Esophagus squamous epithelium (tissue), 5 donors: ENCODE measurements around the gene SF1. TPM values are rescaled to one million over a fixed set of nuclear protein-coding genes. Genes with fewer than 3 reads are reported as not detected.

Experiments
- DNase-seq: peaks from one replicate; lab custom pipeline; 2025; lab: John Stamatoyannopoulos, UW
- H3K27ac ChIP-seq, 4 donors: fragments of 200-600 bp; sonication (generic); one replicate each; pipeline ENCODE4 v1.5.1; 2016 to 2019; ENCODE audit warnings: mild to moderate bottlenecking in 1 of 4
- H3K27me3 ChIP-seq, 4 donors: fragments of 200-600 bp; sonication (generic); 1 replicate in 3 of 4; 2 replicates in 1 of 4; pipeline versions ENCODE4 v1.5.1 to v1.6.0; 2017 to 2021; ENCODE audit warnings: antibody characterized with exemption in 1 of 4
- H3K36me3 ChIP-seq, 3 donors: fragments of 200-600 bp; sonication (generic); one replicate each; pipeline ENCODE4 v1.5.1; 2016 to 2019
- H3K4me1 ChIP-seq, 3 donors: fragments of 200-600 bp; sonication (generic); one replicate each; pipeline ENCODE4 v1.5.1; 2017 to 2019
- H3K4me3 ChIP-seq, 4 donors: fragments of 200-600 bp; sonication (generic); 1 replicate in 3 of 4; 2 replicates in 1 of 4; pipeline ENCODE4 v1.5.1; 2016 to 2019; ENCODE audit warnings: mild to moderate bottlenecking in 2 of 4, moderate library complexity in 1 of 4
- H3K9me3 ChIP-seq, 3 donors: fragments of 200-600 bp; sonication (generic); one replicate each; pipeline ENCODE4 v1.5.1; 2016 to 2019
- CTCF ChIP-seq, 6 experiments: fragments of 450-650 bp in 4 of 6; fragments of 200-600 bp in 2 of 6; sonication (generic) in 2 of 6; IDR thresholded peaks; one replicate each; pipeline ENCODE4 v1.5.1; 2016 to 2019; ENCODE audit warnings: antibody characterized with exemption in 6 of 6, mild to moderate bottlenecking in 4 of 6, moderate library complexity in 4 of 6
- POLR2A ChIP-seq, 4 donors: fragments of 450-650 bp; IDR thresholded peaks; one replicate each; pipeline ENCODE4 v1.6.1; 2017; ENCODE audit warnings: antibody characterized with exemption in 4 of 4, mild to moderate bottlenecking in 4 of 4, moderate library complexity in 3 of 4
- WGBS, 2 donors: methylation state at CpG; one replicate each; pipeline ENCODE4 v1.1.5; 2018; 5-methylcytosine and 5-hydroxymethylcytosine counted together
- intact Hi-C: fragments of 100-400 bp; cut with DNase I; formaldehyde crosslinking; loops from one replicate; pipeline ENCODE4 v1.15.0; 2022
- total RNA-seq, 4 donors: library from RNA; depleted of rRNA; stranded (reverse); fragments of >200 nt; gene quantifications; one replicate each; pipeline ENCODE4 v1.1.0, GENCODE V29; 2016
- donor health status: DM: yes; HTN: yes; CAD: no.

SF1 gene
- total RNA-seq, 4 donors from 2014 or later: 136 to 292 (median 223) TPM

DNA sequence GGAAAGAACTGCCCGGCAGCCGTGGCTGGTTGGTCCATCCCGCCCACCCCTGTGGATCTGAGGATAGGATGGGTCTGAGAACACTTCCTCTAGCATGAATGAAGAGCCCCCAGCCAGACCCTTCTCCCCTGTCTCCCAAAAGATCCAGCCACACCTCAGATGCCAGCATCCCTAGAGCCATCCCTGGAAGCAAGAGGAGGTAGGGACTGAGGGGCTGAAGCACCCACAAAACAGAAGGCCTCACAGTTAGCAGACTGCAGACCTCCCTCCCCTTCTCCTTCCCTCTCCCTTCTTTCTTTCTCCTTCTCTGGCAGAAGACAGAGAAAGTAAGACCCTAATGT is 57.0 kb downstream of the SF1 start:
- 42 to 80% methylated on average over 2 of the region's 3 CpGs for WGBS, 2 donors
- H3K4me3 ChIP-seq: no peak overlapping the region
- no peak overlapping the region for H3K27ac ChIP-seq
- H3K9me3 ChIP-seq: no peaks in the 10 kb centered on the region
- TF ChIP-seq CTCF (IDR thresholded peaks at IDR 0.05) (no peak), POLR2A (IDR thresholded peaks at IDR 0.05) (no peak)
- intact Hi-C loops: no loop called here
- no peak for DNase-seq
- H3K36me3 ChIP-seq: no peaks in the 10 kb centered on the region
- H3K27me3 ChIP-seq: peaks cover 0 to 81% (median 3%) of the 10 kb centered on the region in 4 donors
- H3K4me1 ChIP-seq: peaks cover 0 to 12% (median 6%) of the 10 kb centered on the region in 3 donors

GRCh38 chr11:64720640-64721358 is 57.5 kb downstream of the SF1 start:
- no peak overlapping the region for H3K4me3 ChIP-seq
- intact Hi-C loops: no loop called here
- H3K36me3 ChIP-seq: no peaks in the 10 kb centered on the region
- no peaks in the 10 kb centered on the region for H3K9me3 ChIP-seq
- 48 to 49% methylated on average over 9 to 11 of the region's 12 CpGs for WGBS, 2 donors
- H3K27me3 ChIP-seq: peaks cover 0 to 84% (median 6%) of the 10 kb centered on the region in 4 donors
- DNase-seq: no peak
- peaks cover 0 to 12% (median 6%) of the 10 kb centered on the region in 3 donors for H3K4me1 ChIP-seq
- TF ChIP-seq POLR2A (IDR thresholded peaks at IDR 0.05) (no peak), CTCF (IDR thresholded peaks at IDR 0.05) (no peak)
- H3K27ac ChIP-seq: no peak overlapping the region

DNA sequence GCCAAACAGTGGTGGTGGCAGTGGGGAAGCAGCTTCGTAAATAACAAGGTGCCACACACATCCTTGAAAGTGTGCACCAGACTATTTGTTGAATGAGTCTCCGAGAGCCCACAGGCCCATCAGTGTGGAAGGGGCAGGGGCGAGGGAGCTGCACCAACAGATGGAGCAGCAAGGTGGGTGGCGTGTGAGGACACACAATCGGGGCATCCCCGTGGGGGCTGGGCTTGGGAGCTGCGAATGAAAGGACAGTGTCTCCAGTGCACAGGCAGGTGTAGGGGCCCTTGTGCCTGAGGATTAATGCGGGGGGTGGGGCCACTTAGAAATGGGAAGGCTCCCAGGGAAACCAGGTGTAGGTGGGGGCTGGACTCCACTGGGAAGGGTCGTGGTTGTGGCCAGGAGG is 58.2 kb downstream of the SF1 start:
- peaks cover 0 to 12% (median 6%) of the 10 kb centered on the region in 3 donors for H3K4me1 ChIP-seq
- H3K36me3 ChIP-seq: no peaks in the 10 kb centered on the region
- no peaks in the 10 kb centered on the region for H3K9me3 ChIP-seq
- 44 to 61% methylated on average over 8 of the region's 9 CpGs for WGBS, 2 donors
- no peak for DNase-seq
- no peak overlapping the region for H3K4me3 ChIP-seq
- H3K27me3 ChIP-seq: peaks cover 0 to 90% (median 11%) of the 10 kb centered on the region in 4 donors
- no peak for TF ChIP-seq POLR2A (IDR thresholded peaks at IDR 0.05)
- no peak for TF ChIP-seq CTCF (IDR thresholded peaks at IDR 0.05)
- intact Hi-C loops: no loop called here
- no peak overlapping the region for H3K27ac ChIP-seq

GRCh38 chr11:64719406-64719805 is 58.9 kb downstream of the SF1 start:
- intact Hi-C loops: no loop called here
- no peak for DNase-seq
- no peak for TF ChIP-seq POLR2A (IDR thresholded peaks at IDR 0.05)
- TF ChIP-seq CTCF (IDR thresholded peaks at IDR 0.05): no peak
- no peak overlapping the region for H3K27ac ChIP-seq
- no peaks in the 10 kb centered on the region for H3K9me3 ChIP-seq
- H3K27me3 ChIP-seq: peaks cover 0 to 98% (median 15%) of the 10 kb centered on the region in 4 donors
- H3K4me1 ChIP-seq: peaks cover 0 to 12% (median 6%) of the 10 kb centered on the region in 3 donors
- no peaks in the 10 kb centered on the region for H3K36me3 ChIP-seq
- no peak overlapping the region for H3K4me3 ChIP-seq
- WGBS, 2 donors: 69 to 79% methylated on average over 9 to 10 of the region's 10 CpGs

DNA sequence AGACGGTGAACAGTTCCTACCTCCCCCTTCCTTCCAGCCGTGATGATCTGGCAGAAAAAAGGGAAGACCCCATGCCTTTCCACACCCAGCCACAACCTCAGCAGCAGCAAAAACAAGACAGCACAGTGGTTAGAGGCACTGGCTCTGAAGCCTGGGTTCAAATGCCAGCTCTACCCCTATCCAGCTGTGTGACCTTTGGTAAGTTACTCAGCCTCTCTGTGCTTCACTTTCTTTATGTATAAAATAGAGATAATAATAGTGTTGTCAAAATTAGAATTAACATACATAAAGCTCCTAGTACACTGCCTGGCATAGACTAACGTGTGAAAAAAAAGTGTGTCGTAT is 59.6 kb downstream of the SF1 start:
- H3K4me3 ChIP-seq: no peak overlapping the region
- no peaks in the 10 kb centered on the region for H3K9me3 ChIP-seq
- intact Hi-C loops: no loop called here
- DNase-seq: no peak
- WGBS, 2 donors: 50 to 54% methylated on average over 4 of the region's 4 CpGs
- peaks cover 0 to 100% (median 18%) of the 10 kb centered on the region in 4 donors for H3K27me3 ChIP-seq
- no peaks in the 10 kb centered on the region for H3K36me3 ChIP-seq
- H3K4me1 ChIP-seq: peaks cover under 1 to 13% (median 6%) of the 10 kb centered on the region in 3 donors
- H3K27ac ChIP-seq: no peak overlapping the region
- TF ChIP-seq CTCF (IDR thresholded peaks at IDR 0.05) (no peak), POLR2A (IDR thresholded peaks at IDR 0.05) (no peak)
